Neural progenitor cell (in vitro differentiated cells): Measurements from ENCODE around the gene NAA35. TPM values are rescaled to one million over a fixed set of nuclear protein-coding genes. Genes with fewer than 3 reads are reported as not detected.

Source experiments
- DNase-seq: peaks from one replicate; pipeline ENCODE4 v3.0.0-alpha.2; 2016; ENCODE audit warnings: low spot score
- H2AFZ ChIP-seq: fragments of 200-600 bp; sonication (generic); replicated peaks from 2 replicates; pipeline ENCODE4 v1.6.1; 2016; ENCODE audit warnings: antibody characterized with exemption
- H3F3A ChIP-seq: fragments of 200-600 bp; sonication (generic); 2 replicates; pipeline ENCODE4 v1.6.1; 2016; ENCODE audit warnings: antibody characterized with exemption, low read depth
- H3K27ac ChIP-seq: fragments of 200-600 bp; sonication (generic); 2 replicates; pipeline ENCODE4 v1.5.1; 2016; ENCODE audit warnings: mild to moderate bottlenecking
- H3K27me3 ChIP-seq: fragments of 200-600 bp; sonication (generic); 2 replicates; pipeline ENCODE4 v1.6.1; 2016; ENCODE audit warnings: mild to moderate bottlenecking, moderate library complexity
- H3K36me3 ChIP-seq: fragments of 200-600 bp; sonication (generic); 2 replicates; pipeline ENCODE4 v1.5.1; 2016
- H3K4me1 ChIP-seq: fragments of 200-600 bp; sonication (generic); 2 replicates; pipeline ENCODE4 v1.6.1; 2016; ENCODE audit warnings: mixed run types
- H3K4me2 ChIP-seq: fragments of 200-600 bp; sonication (generic); 2 replicates; pipeline ENCODE4 v1.6.1; 2016
- H3K4me3 ChIP-seq: fragments of 200-600 bp; sonication (generic); 2 replicates; pipeline ENCODE4 v1.5.1; 2016
- H3K79me2 ChIP-seq: fragments of 200-600 bp; sonication (generic); 2 replicates; pipeline ENCODE4 v1.6.1; 2016; ENCODE audit warnings: low read depth
- H3K9ac ChIP-seq: fragments of 200-600 bp; sonication (generic); 2 replicates; pipeline ENCODE4 v1.6.1; 2016
- H3K9me3 ChIP-seq: fragments of 200-600 bp; sonication (generic); 2 replicates; pipeline ENCODE4 v1.5.1; 2016; ENCODE audit warnings: low read depth
- H4K20me1 ChIP-seq: fragments of 200-600 bp; sonication (generic); 2 replicates; pipeline ENCODE4 v1.6.1; 2016; ENCODE audit warnings: low read depth
- H3K27ac Mint-ChIP-seq: 3 replicates; pipeline ENCODE4 v1.8.0; 2021; ENCODE audit warnings: mixed read lengths
- H3K27me3 Mint-ChIP-seq: 2 replicates; pipeline ENCODE4 v1.8.0; 2022; ENCODE audit warnings: low read depth, mild to moderate bottlenecking, inconsistent platforms, moderate library complexity, mixed read lengths; ENCODE audit not compliant: insufficient read depth
- H3K36me3 Mint-ChIP-seq: 3 replicates; pipeline ENCODE4 v1.8.0; 2021; ENCODE audit warnings: mixed read lengths
- H3K4me1 Mint-ChIP-seq: 3 replicates; pipeline ENCODE4 v1.8.0; 2021; ENCODE audit warnings: mixed read lengths
- H3K4me3 Mint-ChIP-seq: 3 replicates; pipeline ENCODE4 v1.8.0; 2021; ENCODE audit warnings: mild to moderate bottlenecking, moderate library complexity, mixed read lengths
- H3K9me3 Mint-ChIP-seq: 3 replicates; pipeline ENCODE4 v1.8.0; 2020; ENCODE audit warnings: mixed read lengths
- EZH2 ChIP-seq: fragments of 200-600 bp; sonication (generic); IDR thresholded peaks from 2 replicates; pipeline ENCODE4 v1.6.1; 2017; ENCODE audit warnings: antibody characterized with exemption, mild to moderate bottlenecking, moderate library complexity
- EZH2phosphoT487 ChIP-seq: fragments of 200-600 bp; sonication (generic); IDR thresholded peaks from 2 replicates; pipeline ENCODE4 v1.6.1; 2017; ENCODE audit warnings: antibody characterized with exemption
- total RNA-seq: library from RNA; depleted of rRNA; stranded (reverse); fragments of >200 nt; gene quantifications from 2 replicates; pipeline ENCODE4 v1.2.3, GENCODE V29; 2015; ENCODE audit warnings: low replicate concordance
- TF ChIP-seq, protein P1 (sequence below): fragments of 200-600 bp; sonication (generic); IDR thresholded peaks from 2 replicates; pipeline ENCODE4 v1.5.1; 2017; ENCODE audit warnings: antibody characterized with exemption, mild to moderate bottlenecking

Gene NAA35
- total RNA-seq, 1 donor from 2014 or later: 60.7 TPM

DNA sequence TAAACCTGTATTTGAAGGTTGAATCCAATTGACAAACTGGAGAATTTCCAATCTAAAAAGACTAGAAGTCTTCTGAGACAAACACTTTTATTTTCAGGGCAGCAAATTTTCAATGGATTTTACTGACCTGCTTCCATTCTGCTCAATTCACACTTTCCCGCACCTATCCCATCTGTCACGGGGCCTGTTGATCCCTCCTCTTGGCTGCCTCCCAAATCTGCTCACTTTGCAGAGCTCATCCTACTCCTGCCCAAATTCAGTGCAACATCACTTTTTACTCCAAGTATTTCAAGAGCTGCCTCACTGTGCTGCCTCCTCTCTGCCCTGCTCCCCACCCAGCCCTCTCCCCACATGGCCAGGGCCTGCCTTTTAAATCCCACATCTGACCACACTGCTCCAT is 123.3 kb downstream of the NAA35 start:
- H3K9me3 Mint-ChIP-seq: no peaks in the 10 kb centered on the region
- Histone ChIP-seq H2AFZ (no peak overlapping the region), H3K9me3 (no peaks in the 10 kb centered on the region), H3K4me3 (no peak overlapping the region), H4K20me1 (peaks cover 41% of the 10 kb centered on the region), H3K4me2 (no peak overlapping the region), H3K36me3 (no peaks in the 10 kb centered on the region), H3F3A (no peaks in the 10 kb centered on the region), H3K27me3 (no peaks in the 10 kb centered on the region), H3K4me1 (no peaks in the 10 kb centered on the region), H3K27ac (no peak overlapping the region), H3K9ac (no peak overlapping the region), H3K79me2 (peaks cover 38% of the 10 kb centered on the region)
- no peak for TF ChIP-seq EZH2
- no peak for TF ChIP-seq EZH2phosphoT487
- TF ChIP-seq, protein P1, sequence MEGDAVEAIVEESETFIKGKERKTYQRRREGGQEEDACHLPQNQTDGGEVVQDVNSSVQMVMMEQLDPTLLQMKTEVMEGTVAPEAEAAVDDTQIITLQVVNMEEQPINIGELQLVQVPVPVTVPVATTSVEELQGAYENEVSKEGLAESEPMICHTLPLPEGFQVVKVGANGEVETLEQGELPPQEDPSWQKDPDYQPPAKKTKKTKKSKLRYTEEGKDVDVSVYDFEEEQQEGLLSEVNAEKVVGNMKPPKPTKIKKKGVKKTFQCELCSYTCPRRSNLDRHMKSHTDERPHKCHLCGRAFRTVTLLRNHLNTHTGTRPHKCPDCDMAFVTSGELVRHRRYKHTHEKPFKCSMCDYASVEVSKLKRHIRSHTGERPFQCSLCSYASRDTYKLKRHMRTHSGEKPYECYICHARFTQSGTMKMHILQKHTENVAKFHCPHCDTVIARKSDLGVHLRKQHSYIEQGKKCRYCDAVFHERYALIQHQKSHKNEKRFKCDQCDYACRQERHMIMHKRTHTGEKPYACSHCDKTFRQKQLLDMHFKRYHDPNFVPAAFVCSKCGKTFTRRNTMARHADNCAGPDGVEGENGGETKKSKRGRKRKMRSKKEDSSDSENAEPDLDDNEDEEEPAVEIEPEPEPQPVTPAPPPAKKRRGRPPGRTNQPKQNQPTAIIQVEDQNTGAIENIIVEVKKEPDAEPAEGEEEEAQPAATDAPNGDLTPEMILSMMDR: no peak
- DNase-seq: no peak
- peaks cover 12% of the 10 kb centered on the region for H3K4me1 Mint-ChIP-seq
- peaks cover 38% of the 10 kb centered on the region for H3K36me3 Mint-ChIP-seq
- no peak overlapping the region for H3K4me3 Mint-ChIP-seq
- H3K27me3 Mint-ChIP-seq: peaks cover 6% of the 10 kb centered on the region
- no peak overlapping the region for H3K27ac Mint-ChIP-seq

DNA sequence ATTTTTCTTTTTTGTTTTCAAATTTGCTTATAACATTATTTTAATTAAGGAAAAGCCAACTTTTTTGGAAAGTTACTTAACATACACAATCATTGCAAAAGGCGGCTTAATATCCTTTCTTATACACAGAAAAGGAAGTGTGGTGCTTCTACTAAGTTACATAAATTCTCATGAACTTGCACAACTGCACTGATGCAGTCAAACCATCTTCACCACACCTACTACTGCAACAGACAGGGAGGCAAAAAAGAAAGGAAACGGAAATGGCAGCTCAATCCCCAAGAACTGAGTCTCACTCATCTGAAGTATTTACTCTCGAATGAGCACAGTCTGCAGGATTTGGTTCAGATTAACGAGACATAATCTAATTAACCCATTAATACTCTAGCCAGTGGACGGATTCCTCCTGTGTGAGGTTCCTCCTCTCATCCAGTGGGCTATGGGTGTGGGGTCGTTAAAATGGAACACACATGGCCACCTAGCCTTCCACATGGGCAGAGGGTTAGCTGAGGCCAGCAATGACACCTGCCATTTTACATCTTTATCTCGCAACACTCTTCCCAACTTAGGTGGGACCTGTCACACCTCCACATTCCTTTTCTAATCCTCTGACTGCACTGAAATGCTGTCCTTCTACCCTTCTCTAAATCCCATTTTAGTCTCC is 128.4 kb downstream of the NAA35 start:
- Histone ChIP-seq H3K4me1 (no peaks in the 10 kb centered on the region), H4K20me1 (peaks cover 25% of the 10 kb centered on the region), H3K9me3 (no peaks in the 10 kb centered on the region), H3K4me3 (no peak overlapping the region), H3K36me3 (no peaks in the 10 kb centered on the region), H3F3A (no peaks in the 10 kb centered on the region), H3K9ac (no peak overlapping the region), H3K27ac (no peak overlapping the region), H3K79me2 (peaks cover 24% of the 10 kb centered on the region), H3K27me3 (no peaks in the 10 kb centered on the region), H2AFZ (no peak overlapping the region), H3K4me2 (no peak overlapping the region)
- Mint-ChIP-seq H3K27me3 (no peaks in the 10 kb centered on the region), H3K27ac (no peak overlapping the region), H3K4me3 (no peak overlapping the region), H3K9me3 (no peaks in the 10 kb centered on the region), H3K4me1 (peaks cover 8% of the 10 kb centered on the region), H3K36me3 (peaks cover 22% of the 10 kb centered on the region)
- DNase-seq: peak; percentile 20
- TF ChIP-seq EZH2phosphoT487 (no peak), EZH2 (no peak)
- TF ChIP-seq, protein P1: no peak

Other genes starting within 250 kb of the NAA35 start
- 81.5 and 122 TPM in 2 replicates for gene AGTPBP1, start 199.2 kb upstream of the NAA35 start, total RNA-seq
- 73.7 and 83.5 TPM in 2 replicates for gene GOLM1, start 158.4 kb downstream of the NAA35 start, total RNA-seq